ENCODE data around the gene UBTD1.

DNA sequence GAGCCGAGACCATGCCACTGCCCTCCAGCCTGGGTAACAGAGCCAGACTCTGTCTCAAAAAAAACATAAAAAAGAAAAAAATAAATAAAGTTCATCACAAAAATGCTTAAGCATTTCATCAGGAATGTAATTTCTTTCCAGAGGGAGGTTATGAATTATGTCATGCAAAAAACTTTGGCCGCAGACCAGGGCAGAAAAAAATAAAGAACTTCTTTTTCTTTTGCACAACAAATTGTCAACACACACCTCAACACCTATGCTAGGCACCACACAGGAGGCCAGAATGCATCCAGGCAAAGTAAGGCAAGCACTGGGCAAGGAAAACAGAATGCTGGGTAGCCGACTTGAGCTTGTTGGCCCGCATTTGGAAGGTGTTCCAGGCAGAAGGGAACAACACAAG lies 94.7 kb downstream of the UBTD1 start:
- TF ChIP-seq POLR2A (IDR thresholded peaks at IDR 0.05) (no peak), CTCF (IDR thresholded peaks at IDR 0.05) (no peak), POLR2AphosphoS5 (IDR thresholded peaks at IDR 0.05) (no peak)
